HepG2 (cell line): ENCODE results near the gene MDP1. TPM values are rescaled to one million over a fixed set of nuclear protein-coding genes. Genes with fewer than 3 reads are reported as not detected.

Experiments
- BRCA1 ChIP-seq: sonication (generic); formaldehyde crosslinking; IDR thresholded peaks from 2 replicates; pipeline ENCODE4 v1.4.0; 2020; ENCODE audit warnings: missing genetic modification reagents
- CREB1 ChIP-seq, 2 experiments: fragments of 450-650 bp in 1 of 2; IDR thresholded peaks; 2 replicates each; pipeline ENCODE4 v1.6.1; 2016 to 2017; ENCODE audit warnings: control low read depth in 1 of 2, mild to moderate bottlenecking in 1 of 2, missing compliant biosample characterization in 1 of 2, missing genetic modification characterization in 1 of 2
- FOXA1 ChIP-seq, 2 experiments: fragments of 450-650 bp in 1 of 2; sonication (generic) in 1 of 2; formaldehyde crosslinking in 1 of 2; IDR thresholded peaks; 2 replicates each; pipeline versions ENCODE4 v1.4.0 to v1.6.1; 2016 to 2020; ENCODE audit warnings: missing genetic modification reagents in 1 of 2
- JUN ChIP-seq: sonication (generic); formaldehyde crosslinking; IDR thresholded peaks from 2 replicates; pipeline ENCODE4 v1.4.0; 2020; ENCODE audit warnings: mild to moderate bottlenecking, missing genetic modification reagents
- MAFK ChIP-seq, 2 experiments: IDR thresholded peaks in 1 of 2; conservative IDR thresholded peaks in 1 of 2; 2 replicates each; pipeline ENCODE4 v1.6.1; 2011; ENCODE audit warnings: improper control_type of control experiment in 2 of 2, low read length in 2 of 2
- MXI1 ChIP-seq: IDR thresholded peaks from 3 replicates; pipeline ENCODE4 v1.6.1; 2012; ENCODE audit warnings: low read depth, low read length, inconsistent platforms, borderline replicate concordance
- MYC ChIP-seq: sonication (generic); formaldehyde crosslinking; IDR thresholded peaks from 2 replicates; pipeline ENCODE4 v1.9.0; 2021; ENCODE audit warnings: missing genetic modification reagents, borderline replicate concordance
- NCOR1 ChIP-seq: fragments of 200-600 bp; sonication (generic); IDR thresholded peaks from 2 replicates; pipeline ENCODE4 v1.7.0; 2017; ENCODE audit warnings: antibody characterized with exemption, low read length, borderline replicate concordance
- POLR2AphosphoS2 ChIP-seq: IDR thresholded peaks from 2 replicates; pipeline ENCODE4 v1.6.1; 2011; ENCODE audit warnings: low read depth, low read length, improper control_type of control experiment
- RBFOX2 ChIP-seq: fragments of 200-400 bp; formaldehyde crosslinking; IDR thresholded peaks from 2 replicates; pipeline ENCODE4 v1.6.1; 2017; ENCODE audit warnings: low read depth, mild to moderate bottlenecking, low read length
- SIN3A ChIP-seq: IDR thresholded peaks from 2 replicates; pipeline ENCODE4 v1.6.1; 2011; ENCODE audit warnings: low read depth, mild to moderate bottlenecking, control low read depth, low read length, borderline replicate concordance
- SNAPC2 ChIP-seq: sonication (generic); formaldehyde crosslinking; IDR thresholded peaks from 2 replicates; pipeline ENCODE4 v1.8.1; 2022; ENCODE audit warnings: mild to moderate bottlenecking, missing genetic modification reagents
- TBX2 ChIP-seq: sonication (generic); formaldehyde crosslinking; IDR thresholded peaks from 2 replicates; pipeline ENCODE4 v1.5.0; 2020; ENCODE audit warnings: missing genetic modification reagents, mild to moderate bottlenecking, borderline replicate concordance
- YEATS4 ChIP-seq: sonication (generic); formaldehyde crosslinking; IDR thresholded peaks from 2 replicates; pipeline ENCODE4 v1.4.0; 2020; ENCODE audit warnings: missing genetic modification reagents, borderline replicate concordance
- ZBTB8A ChIP-seq: sonication (generic); formaldehyde crosslinking; IDR thresholded peaks from 2 replicates; pipeline ENCODE4 v1.4.0; 2020; ENCODE audit warnings: mild to moderate bottlenecking, low read depth, missing genetic modification reagents, borderline replicate concordance
- ZNF207 ChIP-seq: fragments of 450-650 bp; IDR thresholded peaks from 2 replicates; pipeline ENCODE4 v1.6.1; 2016; ENCODE audit warnings: antibody characterized with exemption, borderline replicate concordance
- ZNF333 ChIP-seq: sonication (generic); formaldehyde crosslinking; IDR thresholded peaks from 2 replicates; pipeline ENCODE4 v1.4.0; 2020; ENCODE audit warnings: mild to moderate bottlenecking, missing genetic modification reagents, borderline replicate concordance
- ZNF441 ChIP-seq: sonication (generic); formaldehyde crosslinking; IDR thresholded peaks from 2 replicates; pipeline ENCODE4 v1.7.0; 2021; ENCODE audit warnings: missing genetic modification reagents, borderline replicate concordance
- ZNF460 ChIP-seq: sonication (generic); formaldehyde crosslinking; IDR thresholded peaks from 2 replicates; pipeline ENCODE4 v1.5.1; 2020; ENCODE audit warnings: missing genetic modification reagents, mild to moderate bottlenecking, borderline replicate concordance
- ZNF563 ChIP-seq: sonication (generic); formaldehyde crosslinking; IDR thresholded peaks from 2 replicates; pipeline ENCODE4 v1.8.0; 2022; ENCODE audit warnings: mild to moderate bottlenecking, moderate library complexity, missing genetic modification reagents
- ZNF788 ChIP-seq: sonication (generic); formaldehyde crosslinking; IDR thresholded peaks from 2 replicates; pipeline ENCODE4 v1.5.0; 2020; ENCODE audit warnings: mild to moderate bottlenecking, missing genetic modification reagents, borderline replicate concordance
- ZNF792 ChIP-seq: IDR thresholded peaks from 2 replicates; pipeline ENCODE4 v1.6.1; 2016
- ZSCAN9 ChIP-seq: IDR thresholded peaks from 2 replicates; pipeline ENCODE4 v1.6.1; 2016; ENCODE audit warnings: borderline replicate concordance
- polyA plus RNA-seq, 8 experiments: library from polyadenylated mRNA; depleted of rRNA in 3 of 8; stranded (reverse) in 7 of 8; unstranded in 1 of 8; fragments of >200 nt; fragmentation: Illumina TruSeq in 4 of 8; extraction: Trizol in 4 of 8; gene quantifications; 2 replicates each; pipeline versions ENCODE4 v1.2.1 to v1.2.3, GENCODE V29; 2011 to 2016; ENCODE audit warnings: low read depth in 4 of 8, missing spikeins in 1 of 8, mixed read lengths in 1 of 8; ENCODE audit not compliant: insufficient read depth in 1 of 8
- total RNA-seq, 5 experiments: library from RNA; depleted of rRNA; stranded (reverse); fragments of >200 nt; fragmentation: Illumina TruSeq; extraction: Trizol; gene quantifications; 2 replicates each; pipeline ENCODE4 v1.2.3, GENCODE V29; 2016; ENCODE audit warnings: low read depth in 1 of 5
- TF ChIP-seq, protein P1 (sequence below): sonication (generic); formaldehyde crosslinking; IDR thresholded peaks from 2 replicates; pipeline ENCODE4 v1.5.0; 2020; ENCODE audit warnings: missing genetic modification reagents
- TF ChIP-seq, protein P2 (sequence below): fragments of 450-650 bp; IDR thresholded peaks from 2 replicates; pipeline ENCODE4 v1.6.1; 2017; ENCODE audit warnings: mild to moderate bottlenecking
- TF ChIP-seq, protein P3 (sequence below): IDR thresholded peaks from 2 replicates; pipeline ENCODE4 v1.6.1; 2016; ENCODE audit warnings: low read depth, borderline replicate concordance

MDP1 gene
- total and polyA plus RNA-seq, 2 of the 13 experiments (the other 11 are each of a cell fraction or from before 2014, with no cell fraction given) = 44.1 to 48.7 TPM

DNA sequence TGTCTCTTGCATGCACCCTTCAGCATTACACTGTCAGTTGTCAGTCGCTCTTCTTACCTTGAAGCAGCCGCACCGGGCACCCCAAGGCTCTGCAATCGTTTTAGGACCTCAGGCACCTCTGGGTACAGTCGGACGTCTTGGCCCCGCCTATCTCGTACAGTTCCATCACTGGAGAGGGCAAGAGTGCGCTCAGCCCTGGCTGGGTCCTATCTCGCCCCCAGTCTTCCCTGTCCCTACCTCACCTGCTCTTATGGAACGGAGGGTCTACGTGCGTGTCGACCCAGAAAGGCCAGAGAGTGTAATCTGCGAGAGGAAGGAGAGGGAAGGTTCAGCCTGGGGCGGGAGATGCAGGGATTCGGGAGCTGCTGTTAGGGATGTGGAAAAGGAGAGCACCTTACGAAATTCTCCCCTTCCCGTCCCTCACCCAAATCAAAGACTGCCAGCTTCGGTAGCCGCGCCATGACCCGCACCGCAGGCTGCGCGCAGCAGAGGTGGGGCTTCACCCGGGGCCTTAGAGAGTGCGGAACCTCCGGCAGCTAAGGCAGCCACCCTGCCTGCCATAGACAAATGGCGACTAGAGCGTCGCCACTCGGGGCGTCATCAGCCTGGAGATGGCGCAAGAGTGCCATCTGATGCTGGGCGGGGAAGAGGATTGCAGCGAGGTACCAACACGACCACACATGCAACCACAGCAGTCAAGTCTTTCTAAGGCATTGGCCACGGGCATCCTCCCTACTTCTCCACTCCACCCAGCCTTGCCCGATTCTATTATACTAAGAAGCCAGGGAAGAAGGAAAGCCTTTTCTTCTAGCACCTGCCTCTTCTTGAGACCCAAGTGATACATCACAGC is at the start of gene MDP1 (continued):
- TF ChIP-seq MAFK (conservative IDR thresholded peaks at IDR 0.05 in 1 of 2, IDR thresholded peaks at IDR 0.05 in 1 of 2; ENCODE audit: low read length in 2 of 2) = peak; percentile 6 to 49; a peak in 2 of 4 replicates
- peak; percentile 92; the same call in 1 of the 2 replicates for TF ChIP-seq JUN (CRISPR knock-in tag)
- no peak for TF ChIP-seq NCOR1
- peak; percentile 98 for TF ChIP-seq MYC (CRISPR knock-in tag)
- TF ChIP-seq SNAPC2 (CRISPR knock-in tag) = peak; percentile 97
- peak; percentile 99 for TF ChIP-seq BRCA1 (CRISPR knock-in tag)
- peak; percentile 95 for TF ChIP-seq CREB1 (IDR thresholded peaks at IDR 0.05)
- no peak for TF ChIP-seq CREB1 (CRISPR knock-in tag; IDR thresholded peaks at IDR 0.05)
- no peak for TF ChIP-seq ZNF460 (CRISPR knock-in tag)
- TF ChIP-seq, protein P1, sequence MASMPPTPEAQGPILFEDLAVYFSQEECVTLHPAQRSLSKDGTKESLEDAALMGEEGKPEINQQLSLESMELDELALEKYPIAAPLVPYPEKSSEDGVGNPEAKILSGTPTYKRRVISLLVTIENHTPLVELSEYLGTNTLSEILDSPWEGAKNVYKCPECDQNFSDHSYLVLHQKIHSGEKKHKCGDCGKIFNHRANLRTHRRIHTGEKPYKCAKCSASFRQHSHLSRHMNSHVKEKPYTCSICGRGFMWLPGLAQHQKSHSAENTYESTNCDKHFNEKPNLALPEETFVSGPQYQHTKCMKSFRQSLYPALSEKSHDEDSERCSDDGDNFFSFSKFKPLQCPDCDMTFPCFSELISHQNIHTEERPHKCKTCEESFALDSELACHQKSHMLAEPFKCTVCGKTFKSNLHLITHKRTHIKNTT = no peak
- peak; percentile 99; the same call in 1 of the 2 replicates for TF ChIP-seq ZNF788 (CRISPR knock-in tag)
- TF ChIP-seq YEATS4 (CRISPR knock-in tag) = peak; percentile 100
- TF ChIP-seq RBFOX2 = peak; percentile 95
- TF ChIP-seq TBX2 (CRISPR knock-in tag) = peak; percentile 96
- peak; percentile 95 for TF ChIP-seq SIN3A
- peak; percentile 81; the same call in 1 of the 2 replicates for TF ChIP-seq ZNF563 (CRISPR knock-in tag)
- TF ChIP-seq ZNF207 = no peak
- TF ChIP-seq ZNF441 = peak; percentile 88; the same call in 1 of the 2 replicates
- peak; percentile 67; the same call in 1 of the 2 replicates for TF ChIP-seq POLR2AphosphoS2
- peak; percentile 98 for TF ChIP-seq ZNF792 (CRISPR knock-in tag)
- TF ChIP-seq, protein P2, sequence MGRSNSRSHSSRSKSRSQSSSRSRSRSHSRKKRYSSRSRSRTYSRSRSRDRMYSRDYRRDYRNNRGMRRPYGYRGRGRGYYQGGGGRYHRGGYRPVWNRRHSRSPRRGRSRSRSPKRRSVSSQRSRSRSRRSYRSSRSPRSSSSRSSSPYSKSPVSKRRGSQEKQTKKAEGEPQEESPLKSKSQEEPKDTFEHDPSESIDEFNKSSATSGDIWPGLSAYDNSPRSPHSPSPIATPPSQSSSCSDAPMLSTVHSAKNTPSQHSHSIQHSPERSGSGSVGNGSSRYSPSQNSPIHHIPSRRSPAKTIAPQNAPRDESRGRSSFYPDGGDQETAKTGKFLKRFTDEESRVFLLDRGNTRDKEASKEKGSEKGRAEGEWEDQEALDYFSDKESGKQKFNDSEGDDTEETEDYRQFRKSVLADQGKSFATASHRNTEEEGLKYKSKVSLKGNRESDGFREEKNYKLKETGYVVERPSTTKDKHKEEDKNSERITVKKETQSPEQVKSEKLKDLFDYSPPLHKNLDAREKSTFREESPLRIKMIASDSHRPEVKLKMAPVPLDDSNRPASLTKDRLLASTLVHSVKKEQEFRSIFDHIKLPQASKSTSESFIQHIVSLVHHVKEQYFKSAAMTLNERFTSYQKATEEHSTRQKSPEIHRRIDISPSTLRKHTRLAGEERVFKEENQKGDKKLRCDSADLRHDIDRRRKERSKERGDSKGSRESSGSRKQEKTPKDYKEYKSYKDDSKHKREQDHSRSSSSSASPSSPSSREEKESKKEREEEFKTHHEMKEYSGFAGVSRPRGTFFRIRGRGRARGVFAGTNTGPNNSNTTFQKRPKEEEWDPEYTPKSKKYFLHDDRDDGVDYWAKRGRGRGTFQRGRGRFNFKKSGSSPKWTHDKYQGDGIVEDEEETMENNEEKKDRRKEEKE = no peak
- no peak for TF ChIP-seq FOXA1 (IDR thresholded peaks at IDR 0.05)
- peak; percentile 78 for TF ChIP-seq FOXA1 (CRISPR knock-in tag; IDR thresholded peaks at IDR 0.05)
- peak; percentile 94; the same call in 2 of the 3 replicates for TF ChIP-seq MXI1
- TF ChIP-seq ZBTB8A (CRISPR knock-in tag) = peak; percentile 95; the same call in 1 of the 2 replicates
- TF ChIP-seq, protein P3, sequence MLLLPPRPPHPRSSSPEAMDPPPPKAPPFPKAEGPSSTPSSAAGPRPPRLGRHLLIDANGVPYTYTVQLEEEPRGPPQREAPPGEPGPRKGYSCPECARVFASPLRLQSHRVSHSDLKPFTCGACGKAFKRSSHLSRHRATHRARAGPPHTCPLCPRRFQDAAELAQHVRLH (CRISPR knock-in tag) = peak; percentile 99
- TF ChIP-seq ZSCAN9 = peak; percentile 97
- TF ChIP-seq ZNF333 (CRISPR knock-in tag) = peak; percentile 85; the same call in 1 of the 2 replicates
